GM18507 (cell line): ENCODE data around the gene TSPAN17.

ENCODE experiments used
- DNase-seq: peaks from one replicate; pipeline ENCODE4 v3.0.0; 2011; ENCODE audit warnings: low read depth; ENCODE audit not compliant: insufficient read length; ENCODE audit errors: extremely low spot score
- FAIRE-seq: peaks from 2 replicates; lab custom pipeline; 2011; peaks lifted over from hg19 to GRCh38; lab: Jason Lieb, UNC

Gene TSPAN17

DNA sequence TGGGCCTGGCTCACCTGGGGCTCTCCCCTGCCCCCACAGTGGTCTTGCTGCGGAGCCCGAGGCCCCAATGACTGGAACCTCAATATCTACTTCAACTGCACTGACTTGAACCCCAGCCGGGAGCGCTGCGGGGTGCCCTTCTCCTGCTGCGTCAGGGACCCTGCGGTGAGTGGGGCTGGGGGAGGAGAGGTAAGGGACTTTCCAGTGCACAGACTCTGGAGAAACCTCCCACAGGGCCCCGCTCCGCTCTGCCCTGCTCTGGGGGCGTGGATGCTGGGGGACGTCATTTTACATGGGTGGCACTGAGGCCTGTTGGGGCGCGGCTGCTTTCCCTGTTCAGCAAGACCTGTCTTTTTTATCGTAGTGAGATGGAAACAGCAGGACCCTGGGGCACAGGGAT lies 7.6 kb downstream of the TSPAN17 start:
- FAIRE-seq (no peak), DNase-seq (no peak)

DNA sequence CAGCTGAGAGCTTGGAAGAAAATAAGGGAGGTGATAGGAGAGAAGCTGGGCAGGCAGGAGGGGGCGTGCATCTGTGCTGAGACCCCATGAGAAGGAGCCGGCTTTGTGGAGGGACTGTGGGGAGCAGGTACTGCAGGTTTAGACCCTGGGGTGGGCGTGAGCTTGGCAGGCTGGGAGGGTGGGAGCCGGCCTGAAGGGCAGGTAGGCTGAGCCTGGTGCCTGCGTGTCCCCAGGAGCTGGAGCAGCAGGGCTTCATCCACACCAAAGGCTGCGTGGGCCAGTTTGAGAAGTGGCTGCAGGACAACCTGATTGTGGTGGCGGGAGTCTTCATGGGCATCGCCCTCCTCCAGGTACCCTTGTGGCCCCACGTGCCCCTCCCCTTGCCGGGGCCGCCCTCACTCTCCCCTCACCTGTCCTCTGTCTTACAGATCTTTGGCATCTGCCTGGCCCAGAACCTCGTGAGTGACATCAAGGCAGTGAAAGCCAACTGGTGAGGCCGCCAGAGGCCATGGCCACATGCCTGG lies 9.2 kb downstream of the TSPAN17 start:
- DNase-seq, result no peak
- no peak for FAIRE-seq

DNA sequence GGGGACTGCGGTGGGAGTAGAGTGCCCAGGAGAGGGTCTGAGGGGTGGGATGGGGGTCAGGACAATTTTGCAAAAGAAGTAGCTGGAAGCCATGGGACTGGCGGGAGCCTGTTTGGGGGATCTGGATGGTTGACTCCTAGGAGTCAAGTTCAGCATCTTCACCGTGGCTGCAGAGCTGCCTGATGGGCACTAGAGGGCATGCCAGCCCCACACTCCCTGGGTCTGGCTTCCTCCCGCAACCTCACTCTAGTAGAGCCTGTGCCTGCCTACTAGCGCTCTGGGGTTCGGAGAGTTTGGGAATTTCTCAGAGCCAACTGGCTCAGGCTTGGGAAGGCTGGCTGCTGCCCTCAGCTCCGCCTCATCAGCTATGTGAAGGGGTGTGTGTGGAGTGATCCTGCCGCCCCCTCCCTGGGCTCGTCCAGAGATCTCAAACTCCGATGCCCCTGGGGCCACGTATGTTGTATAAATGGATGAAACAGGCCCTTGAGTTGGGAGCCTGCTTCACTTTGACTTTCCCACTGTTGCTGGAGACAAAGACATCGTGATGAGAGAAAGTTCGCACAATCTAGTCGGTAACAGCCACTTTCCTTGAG lies 10.8 kb downstream of the TSPAN17 start:
- DNase-seq (no peak), FAIRE-seq (peak; percentile 90)

DNA sequence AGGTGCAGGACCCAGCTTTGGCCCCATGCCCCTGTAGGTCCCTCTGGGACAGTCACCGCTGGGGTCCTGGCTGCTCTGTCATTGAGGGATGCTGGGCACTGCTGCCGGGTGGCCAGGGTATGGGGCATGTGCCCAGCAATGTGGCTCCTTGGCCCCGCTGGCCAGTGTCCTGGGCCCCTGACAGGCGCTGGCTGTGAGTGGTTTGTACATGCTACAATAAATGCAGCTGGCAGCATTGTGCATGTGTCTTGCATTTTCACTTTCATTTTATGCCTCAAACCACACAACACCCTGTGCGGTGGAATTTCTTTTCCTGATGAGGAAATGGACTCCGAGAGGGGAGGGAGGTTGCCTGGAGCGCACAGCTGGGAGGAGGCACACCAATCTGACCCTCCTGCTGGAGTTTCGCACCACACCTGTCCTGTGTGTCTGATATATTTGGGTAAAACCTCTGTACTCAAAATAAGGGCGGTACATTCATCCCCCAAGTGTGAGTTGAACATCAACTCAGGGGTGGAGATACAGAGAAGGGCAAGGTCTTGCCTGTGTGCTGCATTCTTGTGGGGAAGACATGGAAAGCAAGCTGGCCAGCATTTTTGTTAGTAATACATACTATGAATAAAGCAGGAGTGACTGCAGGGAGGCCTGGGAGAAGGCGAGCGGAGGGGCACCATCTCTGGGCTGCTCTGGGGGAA lies 11.7 kb downstream of the TSPAN17 start:
- no peak for DNase-seq
- peak; percentile 67 for FAIRE-seq

DNA sequence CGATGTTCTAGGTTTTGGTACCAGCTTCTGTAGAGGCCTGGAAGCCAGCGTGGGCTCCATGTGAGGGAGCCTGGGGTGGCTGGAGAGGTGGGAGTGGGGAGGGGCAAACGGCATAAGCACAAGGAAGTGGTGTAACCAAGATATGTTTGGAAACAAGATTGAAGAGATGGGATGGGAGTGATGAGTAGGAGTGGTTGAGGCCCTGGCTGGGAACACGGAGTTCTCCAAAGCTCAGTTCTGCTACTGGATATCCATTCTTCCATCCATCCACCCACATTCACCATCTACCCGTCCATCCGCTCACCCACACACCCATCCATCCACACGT lies 12.2 kb downstream of the TSPAN17 start:
- no peak for FAIRE-seq

DNA sequence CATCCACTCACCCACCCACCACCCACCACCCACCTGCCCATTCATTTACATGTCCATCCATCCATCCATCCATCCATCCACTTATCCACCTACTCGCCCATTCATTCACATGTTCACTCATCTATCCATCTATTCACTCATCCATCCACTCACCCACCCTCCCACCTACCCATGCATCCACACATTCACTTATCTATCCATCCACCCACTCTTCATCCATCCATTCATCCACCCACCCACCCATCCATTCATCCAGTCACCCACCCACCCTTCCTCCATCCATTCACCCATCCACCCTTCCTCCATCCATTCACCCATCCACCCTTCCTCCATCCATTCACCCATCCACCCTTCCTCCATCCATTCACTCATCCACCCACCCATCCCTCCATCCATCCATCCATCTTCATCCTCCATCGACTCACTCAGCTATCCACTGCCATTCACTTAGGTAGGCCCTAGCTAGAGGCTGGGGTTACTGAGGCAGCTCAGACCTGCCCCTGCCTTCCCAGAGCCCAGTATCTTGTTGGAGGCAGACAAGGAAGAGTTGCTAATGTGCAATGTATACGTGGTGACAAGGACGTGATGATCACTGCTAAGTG lies 12.7 kb downstream of the TSPAN17 start:
- DNase-seq (no peak), FAIRE-seq (no peak)

More for the DNA sequence above, 12.2 kb downstream of the TSPAN17 start:
- DNase-seq, result no peak

DNA sequence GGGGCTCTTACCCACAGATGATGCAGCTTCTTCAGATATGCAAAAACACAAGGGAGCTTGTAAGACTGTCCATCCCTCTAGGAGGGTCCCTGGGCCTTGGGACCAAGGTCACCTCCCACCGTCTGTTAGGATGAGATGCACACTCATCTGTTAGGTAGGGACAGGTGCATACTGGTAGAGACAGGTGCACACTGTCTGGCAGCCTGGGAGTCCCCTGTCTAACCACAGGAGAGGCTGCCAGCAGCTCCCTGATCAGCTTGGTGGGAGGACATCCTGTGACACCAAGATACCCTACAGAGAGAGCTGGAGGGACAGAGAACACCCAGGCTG lies 13.2 kb downstream of the TSPAN17 start:
- no peak for FAIRE-seq

DNA sequence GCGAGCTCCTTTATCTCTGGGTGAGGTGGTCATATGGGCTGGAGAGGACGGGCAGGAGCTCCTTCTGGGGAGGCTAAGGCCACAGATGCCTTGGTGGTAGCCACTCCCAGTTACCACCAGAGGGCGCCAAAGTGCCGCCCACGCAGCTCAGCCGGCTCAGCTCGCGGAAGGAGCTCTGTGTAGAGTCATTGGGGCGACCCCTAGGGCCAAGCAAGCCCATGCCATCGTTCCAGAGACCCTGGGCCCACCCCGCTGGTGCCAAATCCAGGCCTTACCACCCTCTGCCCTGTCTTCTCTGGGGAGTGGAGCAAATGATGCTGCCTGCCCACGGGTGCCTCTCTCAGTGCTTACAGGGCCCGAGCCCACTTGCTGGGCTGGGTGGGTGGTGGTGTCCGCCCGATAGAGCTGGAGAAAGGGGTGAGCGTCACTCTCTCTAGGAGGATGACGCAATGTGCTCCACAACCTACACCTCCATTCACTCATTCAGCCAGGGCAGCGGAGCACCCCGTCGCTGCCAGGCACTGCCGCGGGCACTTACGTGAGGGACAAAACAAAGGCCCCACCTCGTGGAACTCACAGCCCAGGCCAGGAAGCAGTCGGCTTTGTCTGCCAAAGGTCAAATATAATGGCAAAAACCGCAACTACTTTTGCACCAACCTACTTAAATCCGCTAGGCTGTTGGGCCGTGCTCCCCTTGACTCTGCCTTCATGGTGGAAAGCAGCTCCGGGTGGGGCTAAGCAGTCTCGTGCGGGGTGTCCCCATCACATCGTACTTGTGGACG lies 13.8 kb downstream of the TSPAN17 start:
- FAIRE-seq (peak; percentile 89), DNase-seq (peak; percentile 84)

More for the DNA sequence above, 13.2 kb downstream of the TSPAN17 start:
- no peak for DNase-seq

DNA sequence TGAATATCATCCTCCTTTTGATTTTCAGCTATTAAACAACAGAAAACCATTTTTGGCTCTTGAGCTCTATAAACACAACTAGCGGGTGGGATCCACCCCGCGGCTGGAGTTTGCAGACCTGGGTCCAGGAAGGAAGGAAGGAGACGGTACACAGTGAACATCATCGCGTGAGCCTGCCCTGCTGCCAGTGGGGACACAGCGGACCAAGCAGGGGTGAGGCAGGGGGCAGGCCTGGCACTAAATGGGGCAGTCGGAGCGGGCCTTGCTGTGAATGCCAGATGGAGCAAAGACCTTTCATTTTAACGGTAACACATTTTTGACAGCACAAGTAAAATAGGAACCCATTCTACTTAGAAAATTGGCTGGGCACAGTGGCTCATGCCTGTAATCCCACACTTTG lies 14.4 kb downstream of the TSPAN17 start:
- FAIRE-seq, result no peak
- DNase-seq, result no peak

DNA sequence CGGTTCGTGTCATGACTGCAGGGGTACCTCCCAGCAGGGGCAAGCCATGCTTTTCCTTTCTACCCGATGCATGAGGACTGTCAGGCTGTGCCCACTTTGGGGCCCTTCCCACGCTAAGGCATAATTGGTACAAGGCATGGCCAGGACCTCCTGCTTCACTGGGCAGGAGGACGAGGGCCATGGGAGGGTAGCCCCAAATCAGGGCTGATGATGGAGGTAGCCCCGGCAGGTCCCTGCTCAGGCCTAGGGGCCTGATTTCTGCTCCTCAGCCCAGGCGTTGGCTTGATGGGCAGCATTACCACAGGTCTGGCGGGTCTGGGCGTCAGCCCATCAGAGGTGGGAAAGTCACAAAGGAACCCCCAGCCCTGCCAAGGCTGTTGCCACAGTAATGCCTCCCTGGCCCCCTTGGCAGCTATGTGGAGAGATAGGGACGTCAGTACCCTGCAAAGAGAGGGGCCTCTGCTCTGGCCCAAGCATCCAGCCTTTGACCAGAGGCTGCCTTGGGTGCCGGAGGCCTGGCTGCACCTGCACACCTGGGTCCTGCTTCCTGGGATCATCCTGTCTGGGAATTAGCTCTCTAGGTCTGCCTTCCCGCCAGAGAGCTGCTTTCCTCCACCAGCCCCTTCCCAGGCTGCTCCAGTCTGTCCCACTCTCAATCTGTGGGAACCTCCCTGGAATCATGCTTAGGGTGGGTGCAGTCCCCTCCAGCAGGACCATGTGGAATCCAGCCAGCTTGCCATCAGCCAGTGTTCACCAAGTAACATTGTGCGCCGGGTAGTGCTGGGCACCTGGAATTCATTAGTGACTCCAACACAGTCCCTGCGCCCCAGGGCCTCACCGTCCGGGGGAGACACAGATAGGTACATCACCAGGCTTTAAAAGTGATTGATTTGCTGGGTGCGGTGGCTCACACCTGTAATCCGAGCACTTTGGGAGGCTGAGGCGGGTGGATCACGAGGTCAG lies 15.4 kb downstream of the TSPAN17 start:
- no peak for DNase-seq

DNA sequence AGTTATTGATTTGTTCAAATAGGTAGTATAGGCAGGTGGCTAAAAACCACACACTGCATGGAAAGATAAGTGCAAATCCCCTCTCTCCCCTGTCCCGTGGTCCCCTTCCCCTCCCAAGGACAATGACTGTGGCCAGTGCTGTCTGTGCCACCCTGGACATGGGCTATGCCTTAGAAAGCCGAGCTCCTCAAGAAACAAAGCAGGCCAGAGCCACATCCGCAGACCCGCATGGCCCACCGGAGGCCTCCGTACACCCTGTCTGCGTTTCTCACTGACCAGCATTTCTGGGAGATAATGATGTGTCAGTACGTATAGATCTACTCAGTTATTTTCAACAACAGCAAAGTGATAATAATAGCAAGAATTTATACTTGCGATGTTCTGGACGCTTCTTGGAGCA lies 16.3 kb downstream of the TSPAN17 start:
- no peak for DNase-seq
- no peak for FAIRE-seq

More for the DNA sequence above, 15.4 kb downstream of the TSPAN17 start:
- FAIRE-seq, result no peak

DNA sequence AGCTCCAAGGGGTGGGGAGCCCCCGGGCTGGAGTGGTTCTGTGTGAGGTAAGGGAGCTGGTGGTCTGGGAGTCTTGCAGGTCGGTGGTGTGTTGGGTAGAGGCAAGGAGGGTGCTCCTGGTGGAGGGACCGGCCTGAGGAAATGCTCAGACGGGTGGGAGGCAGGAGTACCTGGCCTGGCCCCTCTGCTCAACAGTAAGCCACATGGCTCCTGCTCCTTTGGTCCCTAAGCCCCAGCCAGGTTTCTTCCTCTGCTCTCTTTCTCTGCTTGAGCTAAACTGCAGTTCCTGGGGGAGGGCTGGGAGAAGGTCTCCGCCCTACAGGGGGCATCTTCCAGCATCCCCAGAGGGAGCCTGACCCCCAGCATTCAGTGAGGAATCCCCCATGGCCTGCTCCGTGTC lies 17.2 kb downstream of the TSPAN17 start:
- no peak for DNase-seq
- no peak for FAIRE-seq

DNA sequence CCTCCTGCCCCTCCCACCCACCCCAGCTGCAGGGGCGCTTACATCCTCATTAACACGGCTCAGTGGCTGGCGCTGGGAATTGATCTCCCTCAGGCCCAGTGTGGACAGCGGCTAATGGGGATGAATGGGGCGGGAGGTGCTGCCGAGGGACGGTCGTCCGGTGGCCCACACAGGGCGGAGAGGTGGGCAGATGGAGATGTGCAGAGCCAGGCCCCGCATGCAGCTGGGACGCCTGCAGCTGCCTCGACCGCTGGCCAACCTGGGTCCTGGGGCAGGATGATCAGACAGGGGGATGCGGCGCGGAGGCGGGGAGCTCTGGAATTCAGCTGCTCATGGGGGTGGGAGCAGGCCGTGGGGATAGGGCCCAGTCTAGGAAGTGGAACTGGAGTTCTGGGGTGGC lies 17.6 kb downstream of the TSPAN17 start:
- no peak for FAIRE-seq
- DNase-seq, result no peak

DNA sequence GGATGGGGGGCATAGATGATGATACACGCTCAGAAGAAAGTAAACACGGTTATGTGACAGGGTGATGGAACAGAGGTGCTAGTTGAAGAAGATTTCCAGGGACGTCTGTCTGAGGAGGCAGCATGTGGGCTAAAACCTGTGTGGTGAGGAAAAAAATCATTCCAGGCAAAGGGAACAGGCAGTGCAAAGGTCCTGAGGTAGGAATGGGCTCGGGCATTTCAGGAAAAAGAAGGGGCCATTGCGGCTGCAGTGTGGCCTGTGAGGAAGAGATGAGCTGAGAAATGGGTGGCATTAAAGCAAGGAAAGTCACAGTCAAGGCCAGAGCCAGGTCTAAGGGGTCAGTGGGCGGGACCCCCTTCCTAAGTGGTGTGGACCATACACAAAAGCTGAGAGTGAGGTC lies 18.2 kb downstream of the TSPAN17 start:
- FAIRE-seq (no peak), DNase-seq (no peak)

DNA sequence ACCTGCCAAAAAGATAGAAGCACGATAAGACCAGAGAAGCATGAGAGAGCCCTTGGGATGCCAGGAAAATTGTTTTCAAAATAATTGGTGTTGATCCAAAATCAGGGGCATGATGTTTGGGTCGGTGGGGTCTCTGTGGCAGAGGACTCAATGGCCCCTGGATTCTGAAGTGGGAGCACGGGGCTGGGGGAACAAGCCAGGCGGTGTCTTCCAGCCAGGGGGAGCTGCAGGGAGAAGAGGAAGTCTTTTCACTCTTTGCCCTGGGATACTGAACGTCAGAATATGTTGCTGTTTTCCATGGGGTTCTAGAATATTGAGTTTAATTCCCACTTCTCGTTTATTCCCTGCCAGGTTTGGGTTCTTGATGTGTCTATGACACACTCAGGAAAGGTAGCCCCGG lies 20.4 kb downstream of the TSPAN17 start:
- no peak for FAIRE-seq

DNA sequence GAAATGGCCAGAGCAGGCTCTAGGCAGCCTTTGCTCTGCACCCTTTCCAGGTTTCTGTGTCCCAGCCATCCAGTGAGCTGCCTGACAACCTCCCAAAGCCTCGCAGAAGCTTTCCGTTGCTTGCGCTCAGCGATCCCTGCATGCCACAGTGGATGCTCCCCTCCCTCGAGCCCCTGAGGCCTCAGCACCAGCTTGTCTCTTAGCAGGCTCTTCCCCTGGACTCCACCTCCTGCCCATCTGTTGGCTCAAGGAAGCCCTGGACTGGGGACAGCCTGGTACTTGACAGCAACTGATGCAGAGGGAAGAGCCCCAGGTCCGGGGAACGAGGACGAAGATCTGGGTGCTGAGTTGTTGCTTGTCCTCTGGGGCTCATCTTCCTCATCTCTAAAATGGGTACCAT lies 23.2 kb downstream of the TSPAN17 start:
- DNase-seq, result no peak
- no peak for FAIRE-seq

More for the DNA sequence above, 20.4 kb downstream of the TSPAN17 start:
- DNase-seq, result no peak

DNA sequence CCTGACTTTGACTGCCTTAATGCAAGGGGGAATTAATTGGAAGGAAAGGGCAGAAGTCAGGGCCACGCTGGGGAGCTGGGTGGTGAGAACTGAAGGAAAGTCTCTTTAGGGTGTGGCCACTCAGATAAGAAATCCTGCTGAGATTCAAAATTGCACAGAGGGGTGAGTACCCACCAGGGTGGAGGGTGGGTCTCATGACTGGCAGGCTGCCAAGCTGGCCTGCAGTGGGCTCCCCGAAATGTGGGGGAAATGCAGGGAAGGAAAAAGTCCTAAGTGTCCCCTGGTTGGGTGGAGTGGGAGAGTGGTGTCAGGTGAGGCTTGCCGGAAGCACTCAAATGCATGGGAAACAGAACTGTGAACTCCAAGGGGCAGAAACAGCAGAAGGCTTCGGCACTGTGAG lies 24.1 kb downstream of the TSPAN17 start:
- DNase-seq (no peak), FAIRE-seq (no peak)

DNA sequence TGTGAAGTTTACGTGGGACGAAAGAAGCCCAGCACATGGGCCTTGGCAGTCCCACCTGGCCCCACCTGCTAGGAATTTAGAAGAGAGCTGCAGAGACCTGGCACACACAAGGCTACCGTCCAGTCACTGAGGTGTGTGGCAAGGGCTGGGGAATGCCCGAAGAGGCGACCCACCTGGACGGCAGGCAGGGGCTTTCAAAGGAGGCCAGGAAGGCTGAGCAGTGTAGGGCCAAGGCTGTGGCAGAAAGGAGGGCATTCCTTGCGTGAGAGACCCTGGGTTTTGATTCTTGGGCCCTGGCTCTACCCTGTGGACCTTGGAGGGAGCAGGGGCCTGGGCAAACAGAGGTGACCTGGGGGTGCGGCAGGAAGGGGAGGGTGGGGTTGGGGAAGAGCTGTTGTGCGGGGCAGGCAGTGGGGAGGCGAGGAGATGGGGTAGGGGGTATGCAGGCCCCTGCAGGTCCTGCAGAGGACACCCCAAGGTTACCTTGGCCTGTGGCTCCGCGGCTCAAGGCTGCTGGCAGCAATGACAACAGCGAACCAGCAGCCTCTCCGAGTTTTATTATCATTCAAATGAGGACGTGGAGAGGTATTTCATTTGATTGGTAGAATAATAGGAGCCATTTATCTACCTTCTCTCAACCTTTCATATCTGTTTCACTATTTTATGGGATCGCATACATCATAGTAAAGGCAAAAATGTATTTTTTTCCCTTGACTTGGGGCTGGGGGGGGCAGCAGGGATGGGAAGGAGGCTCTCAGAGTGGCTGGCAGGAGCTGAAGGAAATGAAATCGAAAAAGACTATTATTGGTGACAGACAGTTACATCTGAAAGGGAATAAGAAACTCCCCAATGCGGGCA lies 24.8 kb downstream of the TSPAN17 start:
- FAIRE-seq (peak; percentile 51), DNase-seq (no peak)
